Hepatic stellate cell (primary cell): ENCODE results near the gene CLNK.

ENCODE experiments used
- DNase-seq: peaks from one replicate; pipeline ENCODE4 v3.0.0; 2011; ENCODE audit warnings: low spot score

The CLNK gene

DNA sequence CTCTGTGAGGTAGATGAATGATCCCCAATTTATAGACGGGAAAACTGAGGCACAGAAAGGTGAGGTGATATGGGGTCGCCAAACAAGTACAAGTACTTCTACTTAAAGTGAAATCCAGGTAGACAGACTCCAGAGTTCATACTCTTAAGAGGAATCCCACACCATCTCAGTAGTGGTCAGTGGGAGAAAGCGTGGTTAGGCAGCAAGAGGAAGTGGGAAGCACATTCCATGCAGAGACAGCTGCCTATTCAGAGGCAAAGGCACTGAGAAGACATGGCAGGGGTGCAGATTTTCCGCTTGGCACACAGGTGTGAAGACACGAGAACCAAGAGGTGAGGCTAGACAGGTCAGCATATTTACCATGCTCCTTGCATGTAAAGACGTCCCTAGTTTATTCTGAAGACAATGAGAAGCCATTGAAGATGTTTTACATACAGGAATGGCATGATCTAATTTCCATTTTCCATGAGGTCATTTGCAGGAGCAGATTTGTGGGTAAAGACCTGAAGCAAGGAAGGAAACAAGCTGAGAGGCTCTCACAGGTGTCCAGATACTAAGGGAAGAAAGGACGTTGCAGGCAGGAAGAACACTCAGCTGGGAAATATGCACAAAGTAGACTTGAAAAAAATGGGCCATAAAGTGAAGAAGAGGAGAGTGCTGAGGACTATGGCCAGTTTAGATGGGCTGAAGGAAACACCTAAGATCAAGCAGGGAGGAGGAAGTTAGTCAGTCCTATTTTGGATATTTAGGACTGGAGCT is 17.3 kb upstream of the CLNK start:
- no peak for DNase-seq

DNA sequence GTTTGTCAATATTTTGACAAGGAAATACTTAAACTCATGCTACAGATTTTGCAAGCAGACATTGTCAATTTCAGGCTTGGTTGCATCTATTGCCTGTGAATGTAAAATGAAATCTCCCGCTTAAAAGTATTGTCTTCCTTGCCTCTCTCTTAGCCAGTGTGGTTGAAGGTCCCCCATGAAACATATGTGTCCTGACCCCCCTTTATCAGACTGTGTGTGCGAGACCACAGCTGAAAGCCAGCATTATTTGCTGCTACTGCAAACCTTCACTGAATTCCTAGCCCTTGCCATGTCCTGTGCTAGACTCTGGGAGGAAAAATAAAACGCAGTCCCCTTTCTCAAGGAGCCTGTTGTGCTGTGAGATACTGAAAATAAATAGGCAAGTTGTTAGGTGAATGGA is 16.6 kb upstream of the CLNK start:
- DNase-seq, result no peak

DNA sequence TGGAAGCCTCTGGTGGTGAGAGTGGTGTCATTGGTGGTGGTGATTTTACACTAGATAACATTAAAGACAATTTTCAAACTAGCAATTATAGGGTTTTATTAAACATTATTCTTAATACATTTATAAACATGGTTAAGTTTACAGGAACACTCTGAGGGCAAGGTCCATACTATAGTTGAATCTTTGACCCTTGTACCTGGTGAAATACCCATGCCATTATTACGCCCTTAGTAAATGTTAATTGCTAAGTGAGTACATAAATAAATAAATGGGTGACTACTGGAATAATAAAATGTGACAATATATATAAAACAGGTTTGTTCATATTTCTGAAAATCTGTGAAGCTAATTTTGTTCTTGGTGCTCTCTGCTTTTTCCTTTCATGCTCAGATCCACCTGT is 13.6 kb upstream of the CLNK start:
- no peak for DNase-seq

- DNase-seq, result no peak
Observed at GRCh38 chr4:10697086-10697485, 12.5 kb upstream of the CLNK start.

DNA sequence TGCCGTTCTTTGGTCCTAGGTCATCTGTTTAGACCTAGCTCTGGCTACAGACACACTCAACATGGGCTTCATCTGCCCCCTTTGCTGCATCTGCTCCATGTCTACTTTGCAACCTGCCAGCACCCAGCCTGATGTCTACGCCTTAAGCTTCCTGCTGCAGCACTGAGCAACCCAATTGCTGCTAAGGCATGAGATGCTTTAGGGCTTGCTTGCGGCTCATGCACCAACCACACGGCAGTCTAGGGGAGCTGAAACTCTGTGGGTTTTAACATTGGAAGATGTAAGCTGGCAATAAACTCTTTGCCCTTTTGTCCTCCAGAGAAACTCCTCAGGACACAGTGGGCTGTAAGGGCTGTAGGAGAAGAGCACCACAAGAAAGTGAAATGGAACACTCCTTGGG is 11.7 kb upstream of the CLNK start:
- DNase-seq, result no peak

DNA sequence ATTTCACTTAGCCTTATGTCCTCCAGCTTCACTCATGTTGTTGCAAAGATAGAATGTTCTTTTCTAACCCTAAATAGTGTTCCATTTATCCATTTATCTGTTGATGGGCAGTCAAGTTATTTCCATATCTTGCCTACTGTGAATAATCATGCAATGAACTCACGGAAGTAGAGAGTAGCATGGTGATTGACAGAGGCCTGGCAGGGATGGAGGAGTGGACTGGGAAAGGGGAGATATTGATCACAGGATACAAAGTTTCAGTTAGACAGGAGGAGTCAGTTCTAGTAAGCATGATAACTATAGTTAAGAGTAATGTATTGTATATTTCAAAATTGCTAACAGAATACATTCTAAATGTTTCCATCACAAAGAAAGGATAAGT is 10.3 kb upstream of the CLNK start:
- DNase-seq, result no peak

DNA sequence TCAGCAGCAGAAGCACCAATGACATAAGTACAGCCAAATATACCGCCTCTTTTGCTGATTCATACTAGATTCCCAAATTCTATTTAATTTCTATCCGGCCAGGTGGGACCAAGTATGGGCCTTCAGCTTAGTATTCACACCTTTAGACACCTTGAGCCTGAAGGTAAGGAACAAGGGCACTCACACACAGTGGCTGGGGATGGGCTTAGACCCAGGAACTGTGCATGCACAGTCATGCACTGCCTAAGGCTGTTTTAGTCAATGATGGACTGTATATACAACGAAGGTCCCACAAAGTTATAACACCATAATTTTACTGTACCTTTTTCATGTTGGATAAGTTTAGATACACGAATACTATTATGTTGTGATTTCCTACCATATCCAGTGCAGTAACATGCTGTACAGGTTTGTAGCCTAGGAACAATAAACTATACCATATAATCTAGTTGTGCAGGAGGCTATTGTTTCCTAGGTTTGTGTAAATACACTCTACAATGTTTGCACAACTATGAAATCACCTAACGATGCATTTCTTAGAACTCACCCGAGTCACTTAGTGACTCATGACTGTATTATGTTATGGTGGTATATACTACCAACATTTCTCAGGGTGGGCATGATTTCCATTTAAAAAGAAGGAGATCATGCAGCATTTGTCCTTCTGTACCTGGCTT is 9.7 kb upstream of the CLNK start:
- DNase-seq, result no peak

DNA sequence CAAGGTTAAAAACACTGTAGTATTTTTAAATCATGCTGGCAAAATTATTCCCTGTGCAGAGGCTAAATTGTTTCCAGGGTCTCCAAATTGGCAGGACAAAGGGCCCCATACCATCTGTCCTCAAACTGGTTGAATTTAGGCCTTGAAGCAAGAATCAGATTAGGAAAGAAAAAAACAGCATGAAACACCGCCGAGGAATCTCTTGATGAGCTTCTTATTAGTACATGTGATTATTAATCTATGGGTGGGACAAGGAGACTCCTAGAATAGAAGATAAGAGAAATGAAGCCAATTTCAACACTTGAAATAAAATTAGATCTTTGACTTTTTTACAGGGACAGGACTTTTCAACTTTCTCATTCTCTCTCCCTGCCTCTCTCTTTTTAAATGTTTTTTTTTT is 7.1 kb upstream of the CLNK start:
- DNase-seq, result no peak

DNA sequence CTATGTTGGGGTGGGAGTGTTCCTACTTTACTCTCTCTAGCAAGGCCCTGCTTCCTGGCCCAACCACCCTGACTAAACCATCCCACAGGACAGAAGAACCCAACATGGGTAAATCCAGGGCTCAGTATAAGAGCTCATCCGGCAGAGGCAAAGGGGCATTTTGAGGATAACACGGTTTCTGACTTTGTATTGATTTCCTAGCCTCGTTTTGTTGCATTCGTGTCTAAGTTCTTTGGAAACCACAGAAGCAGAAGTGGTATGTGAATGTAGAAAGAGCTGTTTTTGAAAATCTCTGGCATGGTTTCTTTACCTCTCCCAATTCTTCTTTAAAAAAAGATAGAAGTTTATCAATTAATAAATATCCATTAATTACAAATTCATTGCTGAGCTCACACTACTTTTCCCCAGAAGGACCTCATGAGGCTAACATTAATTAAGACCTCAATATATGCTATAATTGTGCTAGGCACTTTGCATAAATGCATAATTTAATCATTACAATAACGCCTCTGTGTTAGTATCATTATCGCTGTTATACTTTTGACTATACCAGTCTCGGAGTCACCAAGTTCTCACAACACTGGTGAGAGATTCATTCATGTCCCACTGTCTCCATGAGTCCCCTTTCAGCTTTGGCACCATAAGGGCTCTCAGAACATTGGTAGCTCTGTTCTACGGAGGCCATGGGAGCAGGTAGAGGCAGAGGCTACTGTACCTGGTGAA is 5.8 kb upstream of the CLNK start:
- DNase-seq, result no peak

GRCh38 chr4:10688846-10689245 is 4.3 kb upstream of the CLNK start:
- DNase-seq, result no peak

DNA sequence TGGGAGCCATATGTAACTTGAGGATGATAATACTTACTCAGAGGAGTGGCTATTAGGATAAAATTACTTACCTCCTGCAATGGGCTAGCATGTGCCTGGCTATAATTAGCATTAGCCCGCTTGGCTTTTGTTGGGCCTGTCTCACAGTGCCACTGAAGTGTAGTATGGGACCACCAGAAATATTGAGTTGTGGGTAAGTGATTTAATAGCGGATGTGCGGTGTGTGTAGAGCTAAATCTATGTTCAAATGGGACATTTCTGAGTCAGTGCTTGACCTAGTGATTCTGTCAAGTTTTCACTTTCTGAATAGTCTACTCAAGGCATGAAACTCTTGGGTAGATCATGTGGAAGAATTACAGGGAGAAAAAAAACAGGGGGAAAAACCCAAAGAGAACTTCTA is 3.5 kb upstream of the CLNK start:
- DNase-seq, result no peak

DNA sequence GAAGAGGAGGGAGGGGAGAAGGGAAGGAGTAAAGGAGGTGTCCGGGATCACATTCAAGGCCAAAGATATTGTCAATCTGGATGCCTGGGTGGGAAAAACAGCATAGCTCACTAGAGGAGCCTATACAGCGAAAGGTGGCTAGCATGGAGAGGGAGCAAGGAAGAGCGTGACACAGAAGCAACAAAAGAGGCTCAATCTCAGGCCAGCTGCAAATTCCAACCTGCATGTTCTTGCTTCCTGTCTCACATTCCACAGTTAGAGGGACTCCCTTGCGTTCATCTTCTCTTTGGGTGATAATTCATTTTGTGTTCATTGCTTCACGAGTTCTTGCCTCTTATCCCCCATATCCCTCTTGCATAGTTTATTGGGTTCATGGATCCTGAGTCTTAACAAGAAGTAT is 3.0 kb upstream of the CLNK start:
- no peak for DNase-seq

DNA sequence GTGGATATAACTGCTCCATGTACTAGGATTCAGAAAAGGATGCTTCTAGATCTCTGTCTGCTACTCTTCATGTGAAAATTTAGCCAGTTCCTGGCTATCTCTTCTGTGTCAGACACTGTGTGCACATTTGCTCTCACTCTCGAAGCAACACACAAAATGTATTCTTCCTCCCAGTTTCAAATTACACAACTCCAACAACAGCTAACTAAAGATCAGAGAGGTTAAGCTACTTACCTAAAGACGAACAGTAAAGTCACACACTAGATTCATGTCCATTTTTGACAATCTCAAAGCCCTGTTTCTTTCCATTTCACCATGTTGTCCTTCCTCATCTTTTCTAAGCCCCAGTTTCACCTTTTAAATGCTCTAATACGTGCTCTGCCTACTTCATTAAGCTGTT is 2.2 kb downstream of the CLNK start:
- DNase-seq, result no peak

GRCh38 chr4:10677796-10678497 is 6.6 kb downstream of the CLNK start:
- no peak for DNase-seq

DNA sequence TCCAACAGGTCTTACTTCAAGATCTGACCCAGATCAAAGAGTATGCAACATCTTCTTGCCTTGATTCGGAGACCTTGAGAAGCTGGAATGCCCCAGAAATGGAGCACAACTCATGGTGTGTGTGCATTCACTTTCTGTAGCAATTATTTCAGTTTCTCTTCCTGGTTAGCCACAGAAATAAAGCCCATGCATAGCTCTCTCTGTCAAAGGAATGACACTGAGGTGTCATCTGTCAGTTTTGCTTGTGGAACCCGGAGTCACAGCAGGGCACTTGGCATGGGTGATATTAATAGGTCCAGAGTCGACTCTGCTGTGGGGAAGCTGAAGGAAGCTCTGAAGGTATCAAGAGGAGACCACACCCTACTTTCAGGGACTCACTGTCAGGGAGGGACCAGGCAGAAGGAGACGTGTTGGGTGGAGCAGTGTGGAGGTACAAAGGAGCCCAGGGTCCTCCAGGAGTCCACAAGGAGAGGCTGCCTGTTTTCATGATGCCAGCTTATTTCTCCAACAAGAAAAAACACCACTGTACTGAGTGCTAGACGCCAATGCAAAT is 10.7 kb downstream of the CLNK start:
- DNase-seq, result no peak

DNA sequence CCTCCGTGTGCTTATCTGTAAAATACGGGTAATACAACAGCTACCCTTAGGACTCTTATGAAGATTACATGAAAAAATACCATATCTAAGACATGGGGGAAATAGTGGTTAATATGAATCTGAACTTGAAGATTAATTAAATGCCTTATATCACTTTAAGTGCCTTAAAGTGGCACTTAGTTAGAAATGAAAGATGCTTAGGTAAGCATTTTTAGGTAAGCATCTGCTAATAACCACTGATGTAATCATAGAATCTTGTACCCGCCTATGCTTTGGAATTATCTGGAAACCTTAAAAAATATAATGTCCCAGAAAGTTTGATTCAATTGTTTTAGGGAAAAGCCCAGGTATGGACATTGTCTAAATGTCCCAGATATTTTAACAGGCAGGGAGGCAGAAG is 12.2 kb downstream of the CLNK start:
- no peak for DNase-seq

DNA sequence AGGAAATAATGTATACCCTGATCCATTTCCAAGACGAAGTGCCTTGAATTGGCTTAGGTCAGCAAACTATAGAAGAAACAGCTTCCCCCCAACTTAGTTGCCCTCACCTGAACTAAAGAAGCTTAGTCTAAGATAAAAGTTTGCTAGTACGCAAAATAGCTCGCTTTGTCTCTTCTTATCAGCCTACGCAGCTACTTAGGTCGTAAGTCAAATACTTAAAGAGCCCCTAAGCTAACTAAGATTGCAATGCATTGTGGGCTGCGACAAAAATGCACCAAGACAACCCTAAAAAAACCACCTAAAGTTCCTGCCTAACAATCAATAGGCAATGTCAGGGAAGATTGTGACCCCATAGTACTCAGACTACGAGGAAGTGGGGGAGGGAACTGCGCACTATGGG is 12.8 kb downstream of the CLNK start:
- no peak for DNase-seq

- no peak for DNase-seq
Observed at GRCh38 chr4:10671366-10671765, 13.2 kb downstream of the CLNK start.

DNA sequence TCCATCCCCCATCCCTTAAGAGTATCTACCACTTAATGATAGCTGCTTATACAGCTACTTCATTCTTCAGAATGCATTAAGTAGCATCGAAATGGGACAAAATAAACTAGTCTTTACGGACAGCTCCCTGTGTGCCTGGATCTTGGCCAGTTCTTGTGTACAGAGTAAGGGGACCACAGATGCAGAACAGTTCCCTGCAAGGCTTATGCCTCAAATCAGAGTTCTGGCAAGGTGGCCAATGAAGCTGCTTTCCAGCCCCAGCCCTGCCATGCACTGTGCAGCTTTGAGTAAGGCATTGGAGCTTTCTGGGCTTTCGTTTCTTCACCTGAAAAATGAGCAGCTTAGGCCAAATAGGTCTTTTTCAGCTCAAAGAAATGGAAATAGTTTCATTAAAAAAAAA is 14.2 kb downstream of the CLNK start:
- no peak for DNase-seq

- DNase-seq, result no peak
Observed at GRCh38 chr4:10667701-10668326, 16.8 kb downstream of the CLNK start.

- no peak for DNase-seq
Observed at GRCh38 chr4:10666616-10667015, 18.0 kb downstream of the CLNK start.

DNA sequence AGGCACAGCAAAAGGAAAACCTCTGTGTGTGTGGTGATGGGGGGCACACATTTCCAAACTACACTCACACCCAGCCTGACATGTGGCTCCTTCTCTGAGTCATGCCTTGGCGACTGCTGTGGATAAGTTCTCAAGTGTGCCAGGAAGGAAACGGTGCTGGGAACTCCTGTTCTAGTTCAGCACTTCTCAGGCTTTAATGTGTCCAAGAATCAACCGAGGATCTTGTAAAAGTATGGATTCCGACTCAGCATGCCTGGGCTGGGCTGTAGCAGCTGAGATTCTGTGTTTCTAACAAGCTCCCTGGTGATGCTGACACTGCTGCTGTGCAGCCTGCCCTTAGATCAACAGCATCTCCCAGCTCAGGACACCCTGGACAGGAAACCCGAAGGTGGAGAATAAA is 20.2 kb downstream of the CLNK start:
- DNase-seq, result peak; percentile 36
